Retinal pigment epithelial cell (primary cell): ENCODE measurements around the gene SRCIN1.

Experiments used
- DNase-seq: peaks from one replicate; pipeline ENCODE4 v3.0.0-alpha.2; 2010; ENCODE audit warnings: low read depth
- H3K4me3 ChIP-seq: 2 replicates; pipeline ENCODE4 v1.5.1; 2011; ENCODE audit warnings: mild to moderate bottlenecking, low read length, control low read depth, moderate library complexity
- CTCF ChIP-seq: conservative IDR thresholded peaks from 2 replicates; pipeline ENCODE4 v1.5.1; 2011; ENCODE audit warnings: low read depth, low read length, control low read depth, inconsistent platforms

The SRCIN1 gene

DNA sequence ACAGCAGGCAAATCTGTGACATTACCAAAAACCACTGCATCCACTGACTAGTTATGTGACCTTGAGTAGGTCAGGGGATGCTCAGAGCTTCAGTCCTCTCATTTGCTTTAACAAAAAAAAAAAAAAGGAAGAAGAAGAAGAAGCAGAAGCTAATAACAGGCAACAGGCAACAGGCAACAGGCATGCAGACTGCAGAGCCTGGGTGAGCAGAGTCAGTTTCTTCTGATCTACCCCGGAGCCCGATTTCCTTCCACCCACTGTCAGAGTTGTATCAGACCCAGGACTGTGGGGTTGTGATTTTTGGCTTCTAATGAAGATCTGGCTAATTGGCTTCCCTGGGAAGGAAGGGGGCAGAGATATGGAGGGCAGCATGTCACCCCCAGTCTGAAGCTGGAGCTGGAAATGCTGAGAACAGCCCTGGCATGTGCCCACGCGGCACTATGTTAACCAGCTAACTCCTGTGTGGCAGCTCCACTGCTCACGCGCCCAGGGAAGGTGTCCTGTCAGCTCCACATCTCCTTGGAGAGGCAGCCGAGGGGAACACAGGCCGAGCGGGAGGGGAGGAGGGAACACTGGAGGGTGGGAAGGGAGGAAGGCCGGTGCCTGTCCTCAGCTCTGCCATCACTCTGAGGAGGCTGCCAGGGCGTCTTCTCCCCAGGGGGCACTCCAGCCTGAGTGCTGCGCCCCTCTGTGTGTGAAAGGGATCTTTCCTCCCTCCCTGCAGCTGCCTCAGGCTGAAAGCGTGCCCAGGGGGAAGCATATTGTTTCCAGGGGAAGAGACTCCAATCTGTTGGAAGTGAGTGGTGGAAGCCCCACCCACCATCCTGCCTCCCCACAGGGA, 17.6 kb downstream of the SRCIN1 start:
- no peak overlapping the region for H3K4me3 ChIP-seq
- no peak for TF ChIP-seq CTCF
- no peak for DNase-seq

GRCh38 chr17:38587203-38587602, 18.5 kb downstream of the SRCIN1 start:
- no peak overlapping the region for H3K4me3 ChIP-seq
- no peak for DNase-seq
- TF ChIP-seq CTCF = no peak

DNA sequence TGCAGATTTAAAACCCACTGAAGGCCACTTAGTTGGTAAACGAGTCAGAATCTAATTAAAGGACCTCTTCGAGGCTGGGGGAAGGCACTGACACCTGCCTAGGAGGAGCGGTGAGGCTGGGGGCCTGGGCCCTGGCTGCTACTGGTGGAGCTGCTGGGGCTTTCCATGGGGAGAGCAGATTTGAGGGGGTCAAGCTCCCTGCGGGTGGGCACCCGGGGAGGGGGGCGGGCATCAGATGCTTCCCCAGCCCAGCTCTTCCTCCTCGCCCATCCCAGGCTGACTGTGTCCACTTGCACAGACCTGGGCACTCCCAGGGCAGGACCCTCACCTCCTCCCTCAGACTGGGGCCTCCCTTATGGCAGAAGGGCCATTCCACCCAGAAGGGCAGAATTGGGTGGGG, 19.0 kb downstream of the SRCIN1 start:
- no peak for TF ChIP-seq CTCF
- no peak overlapping the region for H3K4me3 ChIP-seq
- DNase-seq = no peak

DNA sequence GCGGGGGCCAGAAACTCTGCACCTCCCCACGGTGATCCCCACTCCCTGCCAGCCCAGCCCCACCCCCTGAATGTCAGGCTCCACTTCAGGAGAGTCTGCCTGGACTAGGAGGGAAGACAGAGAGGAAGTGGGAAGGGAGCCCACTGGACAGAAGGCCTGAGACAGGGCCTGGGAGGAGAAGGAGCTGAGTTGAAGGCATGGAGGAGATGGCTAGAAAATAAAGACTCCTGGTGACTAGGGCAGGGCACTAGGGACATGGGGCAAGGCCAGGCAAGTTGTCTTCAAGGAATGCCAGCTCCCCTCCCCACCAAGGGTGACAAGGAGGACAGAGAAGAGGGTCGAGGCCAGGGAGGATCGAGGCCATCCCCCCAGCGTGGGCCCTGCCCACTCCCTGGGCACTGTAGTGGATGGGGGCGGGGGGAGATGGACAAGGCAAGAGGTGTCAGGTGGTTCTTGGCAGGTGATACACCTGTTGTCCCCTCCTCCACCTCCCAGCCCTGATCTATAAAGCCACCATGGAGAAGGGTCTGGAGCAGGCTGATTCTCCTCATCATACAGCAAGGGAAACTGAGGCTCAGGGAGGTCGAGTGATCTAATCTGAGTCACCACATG, 19.7 kb downstream of the SRCIN1 start:
- DNase-seq = no peak
- TF ChIP-seq CTCF = no peak
- H3K4me3 ChIP-seq = no peak overlapping the region

DNA sequence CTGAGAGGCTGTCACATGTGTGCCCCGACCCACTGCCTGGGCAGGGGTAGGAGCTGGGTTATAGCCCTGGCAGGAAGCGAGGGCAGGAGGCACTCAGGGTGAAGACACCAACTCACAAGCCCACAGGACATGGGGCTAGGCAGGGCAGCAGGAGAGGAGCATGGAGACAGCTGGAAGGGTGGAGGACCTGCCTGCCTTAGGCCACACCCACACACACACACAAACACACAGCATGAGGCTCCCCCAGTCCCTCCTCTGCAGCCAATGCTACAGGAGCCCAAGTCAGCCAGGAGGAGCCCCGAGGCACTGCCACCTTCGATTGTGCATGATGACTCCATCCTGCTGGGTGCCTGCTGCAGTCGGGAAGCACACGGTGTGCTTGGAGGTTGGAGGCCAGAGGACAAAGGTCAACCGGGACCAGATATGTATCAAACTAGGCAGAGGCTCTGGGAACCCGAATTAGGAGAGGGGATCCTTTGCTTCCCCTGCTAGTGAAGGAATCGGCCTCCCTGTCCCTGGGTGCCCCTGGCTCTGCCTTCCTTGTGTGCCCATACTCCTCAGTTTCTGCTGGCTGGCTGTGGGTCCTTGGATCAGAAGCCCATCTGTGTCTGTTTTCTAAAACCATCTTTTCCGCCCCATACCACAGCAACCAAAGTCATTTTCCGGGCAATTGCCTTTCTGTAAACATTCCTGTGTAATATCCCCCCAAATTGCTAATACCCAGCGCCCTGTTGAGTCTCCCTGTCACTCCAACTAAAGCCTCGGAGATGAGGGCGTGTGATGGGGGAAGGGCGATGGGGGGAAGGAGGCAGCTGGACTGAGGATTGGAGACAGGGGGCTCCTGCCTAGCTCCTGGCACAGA, 20.5 kb downstream of the SRCIN1 start:
- TF ChIP-seq CTCF = no peak

GRCh38 chr17:38584350-38584925, 21.3 kb downstream of the SRCIN1 start:
- no peak for DNase-seq
- TF ChIP-seq CTCF = peak; percentile 90
- H3K4me3 ChIP-seq = no peak overlapping the region

More for the DNA sequence above, 20.5 kb downstream of the SRCIN1 start:
- H3K4me3 ChIP-seq = no peak overlapping the region
- DNase-seq = no peak
